IMR-90 (cell line): Measurements from ENCODE around the gene COLEC12. TPM values are rescaled to one million over a fixed set of nuclear protein-coding genes. Genes with fewer than 3 reads are reported as not detected.

Experiments used
- ATAC-seq: fragments of 200-7000 bp; cut with Tn5 transposase; 2 replicates; pipeline ENCODE4 v1.9.1; 2020; ENCODE audit warnings: low read depth, mild to moderate bottlenecking, moderate library complexity
- BruUV-seq: library from RNA; stranded (reverse); fragments of 400-500 nt; replicated peaks from 2 replicates; lab custom pipeline; 2021; lab: Mats Ljungman, UMichigan
- CTCF ChIA-PET: fragments of 300-600 bp; formaldehyde crosslinking; extraction: SDS; loops from one replicate; lab custom pipeline; 2021; ENCODE audit warnings: antibody characterized with exemption; lab: Yijun Ruan, JAX
- POLR2A ChIA-PET: fragments of 300-600 bp; sonication (Branson Sonifier 250); formaldehyde crosslinking; loops from one replicate; lab custom pipeline; 2022; ENCODE audit warnings: antibody characterized with exemption; ENCODE audit not compliant: unreplicated experiment; lab: Charles Lee
- DNase-seq: peaks from one replicate; pipeline ENCODE4 v3.0.0; 2013
- H2AFZ ChIP-seq: replicated peaks from 2 replicates; pipeline ENCODE3; 2013; ENCODE audit warnings: low read length, mild to moderate bottlenecking; ENCODE audit not compliant: poor library complexity
- H2AK5ac ChIP-seq: 2 replicates; pipeline ENCODE4 v1.6.1; 2013; ENCODE audit warnings: low read depth, low read length, inconsistent platforms
- H2AK9ac ChIP-seq: replicated peaks from 2 replicates; pipeline ENCODE3; 2013; ENCODE audit warnings: mild to moderate bottlenecking, low read depth, low read length, moderate library complexity; ENCODE audit not compliant: poor library complexity
- H2BK120ac ChIP-seq: 2 replicates; pipeline ENCODE4 v1.6.1; 2013; ENCODE audit warnings: low read depth, low read length, inconsistent platforms
- H2BK15ac ChIP-seq: 3 replicates; pipeline ENCODE4 v1.6.1; 2013; ENCODE audit warnings: low read depth, low read length, inconsistent platforms
- H2BK20ac ChIP-seq: 2 replicates; pipeline ENCODE4 v1.6.1; 2013; ENCODE audit warnings: low read depth, mild to moderate bottlenecking, inconsistent platforms, low read length, moderate library complexity
- H2BK5ac ChIP-seq: 2 replicates; pipeline ENCODE4 v1.6.1; 2013; ENCODE audit warnings: mild to moderate bottlenecking, low read depth, low read length, inconsistent platforms; ENCODE audit not compliant: poor library complexity, severe bottlenecking
- H3K14ac ChIP-seq: replicated peaks from 2 replicates; pipeline ENCODE4 v1.6.1; 2013; ENCODE audit warnings: low read depth, low read length, inconsistent platforms
- H3K18ac ChIP-seq: 2 replicates; pipeline ENCODE4 v1.6.1; 2013; ENCODE audit warnings: low read depth, low read length, control low read depth
- H3K23ac ChIP-seq: 2 replicates; pipeline ENCODE4 v1.6.1; 2013; ENCODE audit warnings: low read depth, low read length, inconsistent platforms
- H3K27ac ChIP-seq: 2 replicates; pipeline ENCODE4 v1.5.1; 2013; ENCODE audit warnings: mild to moderate bottlenecking, control low read depth, low read length; ENCODE audit not compliant: insufficient read depth
- H3K27me3 ChIP-seq: 2 replicates; pipeline ENCODE4 v1.6.1; 2013; ENCODE audit warnings: low read length; ENCODE audit not compliant: control insufficient read depth, insufficient read depth
- H3K36me3 ChIP-seq: 2 replicates; pipeline ENCODE4 v1.6.1; 2013; ENCODE audit warnings: low read length, mixed read lengths; ENCODE audit not compliant: control insufficient read depth, insufficient read depth
- H3K4ac ChIP-seq: 2 replicates; pipeline ENCODE4 v1.6.1; 2013; ENCODE audit warnings: low read depth, low read length, inconsistent platforms
- H3K4me1 ChIP-seq: 2 replicates; pipeline ENCODE4 v1.6.1; 2013; ENCODE audit warnings: low read length, mixed read lengths; ENCODE audit not compliant: control insufficient read depth, insufficient read depth
- H3K4me2 ChIP-seq: 2 replicates; pipeline ENCODE4 v1.6.1; 2013; ENCODE audit warnings: low read depth, mild to moderate bottlenecking, control low read depth, low read length, moderate library complexity
- H3K4me3 ChIP-seq: 2 replicates; pipeline ENCODE4 v1.5.1; 2013; ENCODE audit warnings: low read depth, mild to moderate bottlenecking, control low read depth, low read length, moderate library complexity; ENCODE audit not compliant: insufficient read depth
- H3K56ac ChIP-seq: 2 replicates; pipeline ENCODE4 v1.6.1; 2013; ENCODE audit warnings: low read length, inconsistent platforms; ENCODE audit not compliant: insufficient read depth; ENCODE audit errors: extremely low read depth
- H3K79me1 ChIP-seq, 2 experiments: 2 replicates each; pipeline ENCODE4 v1.6.1; 2013; ENCODE audit warnings: low read length in 2 of 2, inconsistent platforms in 1 of 2, low read depth in 1 of 2
- H3K9ac ChIP-seq: 2 replicates; pipeline ENCODE4 v1.6.1; 2013; ENCODE audit warnings: low read depth, low read length, control low read depth
- H3K9me1 ChIP-seq: 2 replicates; pipeline ENCODE4 v1.6.1; 2013; ENCODE audit warnings: low read length, inconsistent platforms; ENCODE audit not compliant: insufficient read depth
- H3K9me3 ChIP-seq: 2 replicates; pipeline ENCODE4 v1.6.1; 2013; ENCODE audit warnings: low read length; ENCODE audit not compliant: control insufficient read depth, insufficient read depth
- H4K20me1 ChIP-seq: 2 replicates; pipeline ENCODE4 v1.6.1; 2013; ENCODE audit warnings: low read length, inconsistent platforms; ENCODE audit not compliant: insufficient read depth
- H4K5ac ChIP-seq: 2 replicates; pipeline ENCODE4 v1.6.1; 2013; ENCODE audit warnings: mild to moderate bottlenecking, low read depth, low read length, control low read depth
- H4K8ac ChIP-seq, 2 experiments: 2 replicates each; pipeline ENCODE4 v1.6.1; 2013; ENCODE audit warnings: low read depth in 2 of 2, low read length in 2 of 2, control low read depth in 1 of 2, inconsistent platforms in 1 of 2
- H4K91ac ChIP-seq: 2 replicates; pipeline ENCODE4 v1.6.1; 2013; ENCODE audit warnings: low read depth, low read length, inconsistent platforms; ENCODE audit not compliant: insufficient read depth
- MAFK ChIP-seq: IDR thresholded peaks from 2 replicates; pipeline ENCODE4 v1.6.1; 2012; ENCODE audit warnings: low read depth, low read length, improper control_type of control experiment
- MXI1 ChIP-seq: IDR thresholded peaks from 2 replicates; pipeline ENCODE4 v1.6.1; 2012; ENCODE audit warnings: low read depth, mild to moderate bottlenecking, low read length, moderate library complexity, borderline replicate concordance
- NFE2L2 ChIP-seq: fragments of 150-350 bp; IDR thresholded peaks from 2 replicates; pipeline ENCODE4 v1.6.1; 2016; ENCODE audit warnings: low read depth, mild to moderate bottlenecking, low read length
- RAD21 ChIP-seq: IDR thresholded peaks from 2 replicates; pipeline ENCODE4 v1.6.1; 2012; ENCODE audit warnings: low read length, improper control_type of control experiment
- RCOR1 ChIP-seq: IDR thresholded peaks from 2 replicates; pipeline ENCODE4 v1.6.1; 2012; ENCODE audit warnings: mild to moderate bottlenecking, low read length, improper control_type of control experiment; ENCODE audit not compliant: insufficient replicate concordance
- RFX5 ChIP-seq: IDR thresholded peaks from 2 replicates; pipeline ENCODE4 v1.8.0; 2012; ENCODE audit warnings: low read depth, mild to moderate bottlenecking, low read length, moderate library complexity
- WGBS, 2 experiments: methylation state at CpG; one replicate each; pipeline versions ENCODE4 v1.1.5 to v1.1.7; 2013; ENCODE audit warnings: missing lambda C conversion rate in 2 of 2; ENCODE audit not compliant: insufficient read length in 1 of 2; ENCODE audit errors: extremely low coverage in 2 of 2; 5-methylcytosine and 5-hydroxymethylcytosine counted together
- dilution Hi-C: fragments of 300-500 bp; cut with HindIII; formaldehyde crosslinking; loops from one replicate; pipeline ENCODE4 v1.14.3; 2018; ENCODE audit warnings: low sequenced_read_pairs; ENCODE audit not compliant: unreplicated experiment
- in situ Hi-C: fragments of 300-500 bp; cut with MboI; formaldehyde crosslinking; loops from 3 replicates; pipeline ENCODE4 v1.14.3; 2019; ENCODE audit warnings: low sequenced_read_pairs, inconsistent platforms, mixed read lengths
- intact Hi-C: fragments of 100-400 bp; cut with micrococcal nuclease; formaldehyde crosslinking; loops from 2 replicates; pipeline ENCODE4 v1.10.0; 2022
- polyA plus RNA-seq, 3 experiments: library from polyadenylated mRNA; depleted of rRNA; stranded (reverse); fragments of >200 nt; gene quantifications; 2 replicates each; pipeline ENCODE4 v1.2.3, GENCODE V29; 2012; ENCODE audit warnings: low replicate concordance in 1 of 3
- total RNA-seq: library from RNA; depleted of rRNA; stranded (reverse); fragments of >200 nt; gene quantifications from 2 replicates; pipeline ENCODE4 v1.2.3, GENCODE V29; 2012
- TF ChIP-seq, protein P1 (sequence below): conservative IDR thresholded peaks from 2 replicates; pipeline ENCODE4 v1.5.1; 2012; ENCODE audit warnings: mild to moderate bottlenecking, low read depth, low read length, improper control_type of control experiment
- TF ChIP-seq, protein P2 (sequence below): fragments of 150-350 bp; IDR thresholded peaks from 2 replicates; pipeline ENCODE4 v1.6.1; 2016; ENCODE audit warnings: low read depth, mild to moderate bottlenecking, low read length, moderate library complexity, borderline replicate concordance
- TF ChIP-seq, protein P3 (sequence below): fragments of 150-350 bp; IDR thresholded peaks from 2 replicates; pipeline ENCODE4 v1.6.1; 2017; ENCODE audit warnings: mild to moderate bottlenecking, antibody characterized with exemption, low read length, low read depth

The COLEC12 gene
- total and polyA plus RNA-seq, 2 of the 4 experiments (the other 2 are of a cell fraction), result 1.0 to 2.3 TPM

DNA sequence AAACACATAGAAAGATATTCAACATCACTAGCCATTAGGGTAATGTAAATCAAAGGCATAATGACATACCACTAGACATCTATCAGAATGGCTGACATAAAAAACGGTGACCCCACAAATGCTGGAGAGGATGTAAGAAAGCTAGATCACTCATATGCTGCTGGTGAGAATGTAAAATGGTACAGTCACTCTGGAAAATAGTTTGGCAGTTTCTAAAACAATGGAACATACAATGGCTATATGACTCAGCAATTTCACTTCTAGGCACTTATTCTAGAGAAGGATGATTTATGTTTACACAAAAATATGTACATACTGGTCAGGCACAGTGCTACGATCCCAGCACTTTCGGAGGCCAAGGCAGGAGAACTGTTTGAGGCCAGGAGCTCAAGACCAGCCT, 87.3 kb downstream of the COLEC12 start:
- no peaks in the 10 kb centered on the region for H3K27me3 ChIP-seq
- TF ChIP-seq RFX5 (no peak), RAD21 (no peak), MXI1 (no peak), MAFK (peak; percentile 69), NFE2L2 (peak; percentile 94), RCOR1 (no peak)
- TF ChIP-seq, protein P1, sequence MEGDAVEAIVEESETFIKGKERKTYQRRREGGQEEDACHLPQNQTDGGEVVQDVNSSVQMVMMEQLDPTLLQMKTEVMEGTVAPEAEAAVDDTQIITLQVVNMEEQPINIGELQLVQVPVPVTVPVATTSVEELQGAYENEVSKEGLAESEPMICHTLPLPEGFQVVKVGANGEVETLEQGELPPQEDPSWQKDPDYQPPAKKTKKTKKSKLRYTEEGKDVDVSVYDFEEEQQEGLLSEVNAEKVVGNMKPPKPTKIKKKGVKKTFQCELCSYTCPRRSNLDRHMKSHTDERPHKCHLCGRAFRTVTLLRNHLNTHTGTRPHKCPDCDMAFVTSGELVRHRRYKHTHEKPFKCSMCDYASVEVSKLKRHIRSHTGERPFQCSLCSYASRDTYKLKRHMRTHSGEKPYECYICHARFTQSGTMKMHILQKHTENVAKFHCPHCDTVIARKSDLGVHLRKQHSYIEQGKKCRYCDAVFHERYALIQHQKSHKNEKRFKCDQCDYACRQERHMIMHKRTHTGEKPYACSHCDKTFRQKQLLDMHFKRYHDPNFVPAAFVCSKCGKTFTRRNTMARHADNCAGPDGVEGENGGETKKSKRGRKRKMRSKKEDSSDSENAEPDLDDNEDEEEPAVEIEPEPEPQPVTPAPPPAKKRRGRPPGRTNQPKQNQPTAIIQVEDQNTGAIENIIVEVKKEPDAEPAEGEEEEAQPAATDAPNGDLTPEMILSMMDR, result no peak
- TF ChIP-seq, protein P2, sequence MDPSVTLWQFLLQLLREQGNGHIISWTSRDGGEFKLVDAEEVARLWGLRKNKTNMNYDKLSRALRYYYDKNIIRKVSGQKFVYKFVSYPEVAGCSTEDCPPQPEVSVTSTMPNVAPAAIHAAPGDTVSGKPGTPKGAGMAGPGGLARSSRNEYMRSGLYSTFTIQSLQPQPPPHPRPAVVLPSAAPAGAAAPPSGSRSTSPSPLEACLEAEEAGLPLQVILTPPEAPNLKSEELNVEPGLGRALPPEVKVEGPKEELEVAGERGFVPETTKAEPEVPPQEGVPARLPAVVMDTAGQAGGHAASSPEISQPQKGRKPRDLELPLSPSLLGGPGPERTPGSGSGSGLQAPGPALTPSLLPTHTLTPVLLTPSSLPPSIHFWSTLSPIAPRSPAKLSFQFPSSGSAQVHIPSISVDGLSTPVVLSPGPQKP, result no peak
- TF ChIP-seq, protein P3, sequence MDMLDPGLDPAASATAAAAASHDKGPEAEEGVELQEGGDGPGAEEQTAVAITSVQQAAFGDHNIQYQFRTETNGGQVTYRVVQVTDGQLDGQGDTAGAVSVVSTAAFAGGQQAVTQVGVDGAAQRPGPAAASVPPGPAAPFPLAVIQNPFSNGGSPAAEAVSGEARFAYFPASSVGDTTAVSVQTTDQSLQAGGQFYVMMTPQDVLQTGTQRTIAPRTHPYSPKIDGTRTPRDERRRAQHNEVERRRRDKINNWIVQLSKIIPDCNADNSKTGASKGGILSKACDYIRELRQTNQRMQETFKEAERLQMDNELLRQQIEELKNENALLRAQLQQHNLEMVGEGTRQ, result no peak
- intact Hi-C loops (no loop called here), dilution Hi-C loops (no loop called here), in situ Hi-C loops (no loop called here)
- H4K5ac ChIP-seq, result no peak overlapping the region
- H3K4ac ChIP-seq, result peak overlapping the region; percentile 14; the same call in 1 of the 2 replicates
- H2BK5ac ChIP-seq, result no peak overlapping the region
- peaks cover 9% of the 10 kb centered on the region for H3K9me1 ChIP-seq
- BruUV-seq, result no TSS peak
- H2AK9ac ChIP-seq, result no peak overlapping the region
- H3K9ac ChIP-seq, result no peak overlapping the region
- WGBS, 2 experiments, result no CpG with 5 or more reads among the region's 3 CpGs
- H2AFZ ChIP-seq, result no peak overlapping the region
- CTCF ChIA-PET, result no interaction called here
- no peak overlapping the region for H3K4me2 ChIP-seq
- peak overlapping the region; percentile 37; the same call in 1 of the 2 replicates for H2BK120ac ChIP-seq
- 0 out of 3 replicates have a peak overlapping the region, but pooled peaks have one; percentile 28 for H2BK15ac ChIP-seq
- DNase-seq, result peak; percentile 36
- H3K56ac ChIP-seq, result no peak overlapping the region
- no peak for ATAC-seq
- H4K8ac ChIP-seq, result no peak overlapping the region
- H4K20me1 ChIP-seq, result no peaks in the 10 kb centered on the region
- no peak overlapping the region; the same call in 1 of the 2 replicates for H3K14ac ChIP-seq
- no peak overlapping the region for H2AK5ac ChIP-seq
- no peaks in the 10 kb centered on the region for H3K36me3 ChIP-seq
- no peaks in the 10 kb centered on the region for H3K9me3 ChIP-seq
- H3K4me3 ChIP-seq, result no peak overlapping the region
- H3K18ac ChIP-seq, result no peak overlapping the region
- POLR2A ChIA-PET, result no interaction called here
- no peak overlapping the region for H3K23ac ChIP-seq
- peaks cover 8% of the 10 kb centered on the region for H3K4me1 ChIP-seq
- H3K79me1 ChIP-seq, result 0 out of 4 replicates have a peak, but pooled peaks cover 0 to 3% of the 10 kb centered on the region in 2 experiments
- H3K27ac ChIP-seq, result no peak overlapping the region
- no peak overlapping the region; the same call in 1 of the 2 replicates for H2BK20ac ChIP-seq
- peak overlapping the region; percentile 39; the same call in 1 of the 2 replicates for H4K91ac ChIP-seq
